ENCODE results near the gene UBE2K.
A peak's percentile ranks its signal among the peaks of the same experiment; 100 is the strongest.
"Not testable (repeated sequence)": the region's sequence is repeated elsewhere in the genome, so short reads cannot be mapped to it uniquely, and the experiment has no call there.

Gene UBE2K

DNA sequence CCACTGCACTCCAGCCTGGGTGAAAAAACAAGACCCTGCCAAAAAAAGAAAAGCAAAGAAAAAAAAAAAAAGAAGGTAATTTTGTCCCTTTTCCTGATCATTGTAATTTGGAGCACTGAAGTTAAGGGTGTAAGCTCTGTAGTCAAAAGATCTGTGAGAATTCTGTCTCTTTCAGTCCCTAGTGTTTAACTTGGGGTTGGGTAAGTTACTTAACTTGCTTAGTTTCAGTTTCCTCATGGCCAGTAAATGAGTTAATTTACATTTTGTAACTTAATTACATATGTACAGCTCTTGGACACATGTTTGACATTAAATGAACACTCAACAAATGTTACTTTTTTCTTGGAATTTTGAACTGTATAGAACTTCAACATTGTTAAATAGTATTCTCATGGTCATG is 10.9 kb upstream of the UBE2K start:
- no peak for DNase-seq

GRCh38 chr4:39689970-39690369 is 8.0 kb upstream of the UBE2K start:
- no peak for DNase-seq

GRCh38 chr4:39698424-39699009 is 581 bp downstream of the UBE2K start:
- DNase-seq, result peak in 46 of 56 donors; percentile 11 to 80 (median 62)

DNA sequence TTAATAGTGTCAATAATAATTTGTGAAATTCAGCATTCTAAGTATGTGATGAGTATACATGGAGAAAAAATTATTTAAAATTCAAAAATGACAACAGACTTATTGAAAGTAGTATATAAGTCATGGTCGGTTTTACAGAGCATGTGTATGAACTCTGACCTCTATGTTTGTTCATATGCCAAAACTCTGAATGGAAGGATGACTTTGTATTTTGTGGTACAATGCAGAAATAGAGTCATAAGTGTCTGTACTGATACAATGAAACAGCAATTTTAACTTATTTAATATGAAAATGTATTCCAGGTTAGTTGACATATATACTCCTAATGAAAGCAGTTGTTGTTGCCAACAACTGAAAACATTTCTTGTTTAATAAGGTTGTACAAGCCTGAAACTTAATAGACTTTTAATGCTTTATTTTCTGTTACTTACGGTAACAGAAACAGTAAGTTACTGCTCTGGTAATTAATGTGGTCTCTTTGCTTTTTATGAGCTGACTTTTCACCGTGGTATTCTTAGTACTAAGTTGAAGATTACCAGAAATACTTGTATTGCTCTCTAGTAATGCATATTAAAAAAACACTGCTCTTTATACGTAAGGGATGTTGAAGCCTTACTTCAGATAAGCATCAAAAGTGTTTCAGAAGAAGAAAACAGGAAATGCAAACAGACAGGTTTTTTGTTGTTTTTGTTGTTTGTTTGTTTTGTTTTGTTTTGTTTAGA is 1.9 kb downstream of the UBE2K start:
- no peak for DNase-seq

- no peak for DNase-seq
Observed at GRCh38 chr4:39700554-39700953, 2.6 kb downstream of the UBE2K start.

GRCh38 chr4:39702716-39703115 is 4.8 kb downstream of the UBE2K start:
- no peak for DNase-seq

DNA sequence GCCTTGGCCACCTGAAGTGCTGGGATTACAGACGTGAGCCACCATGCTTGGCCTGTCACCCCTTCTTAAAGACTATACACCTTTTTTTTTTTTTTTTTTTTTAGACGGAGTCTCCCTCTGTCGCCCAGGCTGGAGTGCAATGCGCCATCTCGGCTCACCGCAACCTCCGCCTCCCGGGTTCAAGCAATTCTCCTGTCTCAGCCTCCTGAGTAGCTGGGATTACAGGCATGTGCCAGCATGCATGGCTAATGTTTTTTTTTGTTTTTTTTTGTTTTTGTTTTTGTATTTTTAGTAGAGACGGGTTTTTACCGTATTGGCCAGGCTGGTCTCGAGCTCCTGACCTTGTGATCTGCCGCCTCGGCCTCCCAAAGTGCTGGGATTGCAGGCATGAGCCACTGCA is 6.9 kb downstream of the UBE2K start:
- not testable (repeated sequence) for DNase-seq

DNA sequence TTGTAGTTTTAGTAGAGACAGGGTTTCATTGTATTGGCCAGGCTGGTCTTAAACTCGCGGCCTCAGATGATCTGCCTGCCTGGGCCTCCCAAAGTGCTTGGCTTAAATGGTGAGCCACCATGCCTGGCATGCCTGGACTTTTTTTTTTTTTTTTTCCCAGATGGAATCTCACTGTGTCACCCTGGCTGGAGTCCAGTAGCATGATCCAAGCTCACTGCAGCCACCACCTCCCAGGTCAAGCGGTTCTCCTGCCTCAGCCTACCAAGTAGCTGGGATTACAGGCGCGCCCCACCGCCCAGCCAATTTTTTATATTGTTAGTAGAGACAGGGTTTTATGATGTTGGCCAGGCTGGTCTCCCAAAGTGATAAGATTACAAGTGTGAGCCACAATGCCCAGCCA is 8.4 kb downstream of the UBE2K start:
- peak in 1 of 56 donors; percentile 11 for DNase-seq

DNA sequence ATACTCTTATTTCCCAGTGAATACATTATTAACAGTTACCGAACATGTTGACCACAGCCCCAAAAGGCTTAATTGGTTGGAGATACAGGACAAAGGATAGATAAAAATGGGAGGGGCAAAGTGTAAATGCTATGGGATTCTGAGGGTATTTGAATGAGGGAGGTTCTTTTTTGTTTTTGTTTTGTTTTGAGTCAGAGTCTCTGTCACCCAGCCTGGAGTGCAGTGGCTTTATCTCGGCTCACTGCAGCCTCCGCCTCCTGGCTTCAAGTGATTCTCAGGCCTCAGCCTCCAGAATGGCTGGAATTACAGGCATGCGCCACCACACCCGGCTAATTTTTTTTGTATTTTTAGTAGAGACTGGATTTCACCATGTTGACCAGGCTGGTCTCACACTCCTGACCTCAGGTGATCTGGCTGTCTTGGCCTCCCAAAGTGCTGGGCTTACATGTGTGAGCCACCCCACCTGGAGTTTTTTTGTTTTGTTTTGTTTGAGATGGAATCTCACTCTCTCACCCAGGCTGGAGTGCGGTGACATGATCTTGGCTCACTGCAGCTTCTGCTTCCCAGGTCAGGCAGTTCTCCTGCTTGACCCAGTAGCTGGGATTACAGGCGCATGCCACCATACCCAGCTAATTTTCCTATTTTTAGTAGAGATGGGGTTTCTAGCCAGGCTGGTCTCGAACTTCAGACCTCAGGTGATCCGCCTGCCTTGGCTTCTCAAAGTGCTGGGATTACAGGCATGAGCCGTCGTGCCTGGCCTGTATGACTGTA is 9.0 kb downstream of the UBE2K start:
- DNase-seq, result no peak

DNA sequence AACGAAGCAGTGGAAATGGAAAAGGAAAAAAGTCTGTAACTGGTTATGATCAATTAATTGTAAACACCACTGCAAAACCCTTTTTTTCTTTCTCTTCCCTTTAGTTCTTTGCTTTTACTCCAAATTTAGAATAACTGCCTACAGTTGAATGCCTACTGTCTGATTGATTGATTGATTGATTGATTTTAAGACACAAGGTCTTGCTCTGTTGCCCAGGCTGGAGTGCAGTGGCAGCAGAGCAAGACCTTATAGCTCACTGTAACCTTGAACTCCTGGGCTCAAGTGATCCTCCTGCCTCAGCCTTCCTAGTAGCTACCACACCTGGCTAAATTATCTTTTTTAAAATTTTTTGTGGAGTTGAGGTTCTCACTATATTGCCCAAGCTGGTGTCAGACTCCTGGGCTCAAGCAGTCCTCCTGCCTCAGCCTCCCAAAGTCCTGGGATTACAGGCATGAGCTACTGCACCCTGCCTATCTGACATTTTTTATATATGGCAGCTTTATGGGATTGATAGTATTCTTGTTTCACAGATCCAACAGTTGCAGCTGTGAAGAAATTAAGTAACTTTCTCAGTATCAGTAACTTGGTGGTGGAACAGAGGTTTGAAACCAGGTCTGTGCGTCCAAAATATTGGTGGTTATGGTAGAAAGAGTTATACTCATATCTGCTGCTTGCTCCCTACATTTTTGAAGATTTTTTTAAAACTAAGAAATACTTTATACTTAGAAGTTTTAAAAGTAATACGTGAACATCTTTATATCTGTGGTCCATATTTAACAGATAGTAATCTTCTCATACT is 12.4 kb downstream of the UBE2K start:
- DNase-seq, result no peak

DNA sequence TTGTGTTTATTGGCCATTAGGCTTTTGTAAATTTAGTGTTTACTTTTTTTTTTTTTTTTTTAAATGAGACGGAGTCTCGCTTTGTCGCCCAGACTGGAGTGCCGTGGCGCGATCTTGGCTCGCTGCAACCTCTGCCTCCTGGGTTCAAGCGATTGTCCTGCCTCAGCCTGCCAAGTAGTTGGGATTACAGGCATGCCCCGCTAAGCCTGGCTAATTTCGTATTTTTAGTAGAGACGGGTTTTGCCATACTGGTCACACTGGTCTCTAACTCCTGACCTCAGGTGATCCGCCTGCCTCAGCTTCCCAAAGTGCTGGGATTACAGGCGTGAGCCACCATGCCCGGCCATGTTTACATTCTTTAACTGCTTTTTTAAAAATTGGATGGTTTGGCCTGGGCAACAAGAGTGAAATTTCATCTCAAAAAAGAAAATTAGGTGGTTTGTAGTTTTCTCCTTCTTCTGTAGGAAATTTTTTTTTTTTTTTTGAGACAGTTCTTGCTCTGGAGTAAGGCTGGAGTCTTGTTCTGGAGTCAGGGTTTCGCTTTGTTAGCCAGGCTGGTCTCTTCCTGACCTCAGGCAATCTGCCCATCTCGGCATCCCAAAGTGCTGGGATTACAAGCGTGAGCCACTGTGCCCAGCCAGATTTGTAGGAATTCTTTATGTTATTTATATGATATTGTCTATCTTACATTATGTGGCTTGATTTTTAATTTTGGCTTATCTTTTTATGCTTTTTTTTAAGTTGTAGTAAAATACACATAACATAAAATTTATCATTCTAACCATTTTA is 15.1 kb downstream of the UBE2K start:
- no peak for DNase-seq

- no peak for DNase-seq
Observed at GRCh38 chr4:39713691-39714090, 15.8 kb downstream of the UBE2K start.

GRCh38 chr4:39714166-39714565 is 16.2 kb downstream of the UBE2K start:
- DNase-seq, result no peak

DNA sequence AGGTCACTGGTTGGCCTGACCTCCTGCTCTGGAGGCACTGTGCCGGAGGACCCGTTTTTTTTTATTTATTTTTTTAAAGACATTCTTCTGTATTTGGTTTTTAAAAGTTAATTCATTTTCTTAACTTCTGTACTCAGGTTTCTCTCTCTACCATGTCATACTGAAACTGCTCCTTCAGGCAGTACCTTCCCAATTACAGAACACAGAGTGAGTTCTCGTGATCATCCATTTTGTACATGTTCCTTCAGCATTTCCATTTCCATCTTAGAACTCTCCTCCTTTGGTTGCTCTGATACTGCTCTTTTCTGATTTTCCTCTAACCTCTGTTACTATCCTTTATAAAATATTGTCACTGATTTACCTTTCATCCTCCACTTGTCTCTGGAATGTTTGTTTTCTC is 17.9 kb downstream of the UBE2K start:
- DNase-seq, result no peak

DNA sequence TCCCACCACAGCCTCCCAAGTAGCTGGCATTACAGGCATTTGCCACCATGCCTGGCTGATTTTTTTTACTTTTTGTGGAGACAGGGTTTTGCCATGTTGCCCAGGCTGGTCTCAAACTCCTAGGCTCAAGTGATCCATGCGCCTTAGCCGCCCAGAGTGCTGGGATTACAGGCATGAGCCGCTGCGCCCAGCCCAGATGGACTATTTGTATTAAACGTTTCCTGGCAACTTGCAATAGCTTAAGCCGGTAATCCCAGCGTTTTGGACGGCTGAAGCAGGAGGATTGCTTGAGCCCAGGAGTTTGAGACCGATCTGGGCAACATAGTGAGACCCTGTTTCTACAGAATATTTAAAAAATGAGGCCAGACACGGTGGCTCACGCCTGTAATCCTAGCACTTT is 18.4 kb downstream of the UBE2K start:
- DNase-seq, result no peak

GRCh38 chr4:39717743-39718142 is 19.8 kb downstream of the UBE2K start:
- DNase-seq, result not testable (repeated sequence)

DNA sequence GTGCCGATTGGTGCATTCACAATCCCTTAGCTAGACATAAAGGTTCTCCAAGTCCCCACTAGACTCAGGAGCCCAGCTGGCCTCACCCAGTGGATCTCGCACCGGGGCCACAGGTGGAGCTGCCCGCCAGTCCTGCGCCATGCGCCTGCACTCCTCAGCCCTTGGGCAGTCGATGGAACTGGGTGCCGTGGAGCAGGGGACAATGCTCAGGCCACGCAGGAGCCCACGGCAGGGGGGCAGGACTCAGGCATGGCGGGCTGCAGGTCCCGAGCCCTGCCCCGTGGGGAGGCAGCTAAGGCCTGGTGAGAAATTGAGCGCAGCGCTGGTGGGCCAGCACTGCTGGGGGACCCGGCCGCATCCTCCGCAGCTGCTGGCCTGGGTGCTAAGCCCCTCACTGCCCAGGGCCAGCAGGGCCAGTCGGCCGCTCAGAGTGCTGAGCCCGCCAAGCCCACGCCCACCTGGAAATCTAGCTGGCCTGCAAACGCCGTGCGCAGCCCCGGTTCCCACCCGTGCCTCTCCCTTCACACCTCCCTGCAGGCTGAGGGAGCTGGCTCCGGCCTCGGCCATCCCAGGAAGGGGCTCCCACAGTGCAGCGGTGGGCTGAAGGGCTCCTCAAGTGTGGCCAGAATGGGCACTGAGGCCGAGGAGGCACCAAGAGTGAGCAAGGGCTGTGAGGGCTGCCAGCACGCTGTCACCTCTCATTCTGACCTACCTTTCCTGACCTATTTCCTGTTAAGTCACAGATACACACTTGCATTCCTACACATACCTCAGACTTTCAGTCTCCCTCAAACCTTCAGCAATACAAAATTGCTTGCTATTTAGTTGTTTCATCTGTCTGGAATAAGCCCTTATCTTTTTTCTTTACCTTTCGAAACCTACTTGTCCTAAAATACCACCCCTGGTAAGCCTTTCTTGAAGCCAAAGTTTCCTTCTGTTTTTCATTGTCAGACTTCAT is 20.7 kb downstream of the UBE2K start:
- DNase-seq, result no peak

DNA sequence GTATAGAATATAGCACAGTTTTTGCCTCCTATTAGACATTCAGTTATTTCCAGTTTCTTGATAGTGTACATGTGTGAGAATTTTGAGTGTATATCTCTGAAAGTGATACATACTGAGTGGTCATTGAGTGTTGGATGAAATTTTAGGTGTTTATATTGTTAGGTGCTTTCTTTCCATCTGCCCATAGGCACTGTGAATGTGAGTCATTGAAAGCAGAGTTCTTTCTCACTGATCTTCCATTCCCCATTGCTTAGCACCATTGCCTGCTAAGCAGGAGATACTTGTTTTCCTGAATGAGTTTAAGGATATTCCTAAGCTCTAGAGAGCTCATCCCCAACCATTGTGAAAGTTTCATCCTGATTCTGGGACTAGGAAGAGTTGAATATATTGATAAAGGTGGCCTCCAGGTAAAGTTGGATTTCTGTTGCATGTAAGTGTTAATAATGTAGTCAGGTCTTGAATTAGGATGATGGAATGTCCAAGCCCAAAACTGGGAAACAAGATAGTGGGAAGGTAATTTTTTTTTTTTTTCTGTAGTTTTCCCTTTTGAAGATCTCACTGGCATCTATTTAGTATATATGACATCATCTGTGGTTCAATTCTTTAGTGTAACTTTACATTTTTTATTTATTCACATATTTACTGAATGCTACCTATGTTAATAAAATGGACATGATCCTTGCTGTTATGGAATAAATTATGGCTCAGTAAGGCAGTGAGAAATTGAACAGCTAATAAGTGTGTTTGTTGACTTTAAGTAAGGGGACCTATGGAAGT is 22.1 kb downstream of the UBE2K start:
- no peak for DNase-seq

DNA sequence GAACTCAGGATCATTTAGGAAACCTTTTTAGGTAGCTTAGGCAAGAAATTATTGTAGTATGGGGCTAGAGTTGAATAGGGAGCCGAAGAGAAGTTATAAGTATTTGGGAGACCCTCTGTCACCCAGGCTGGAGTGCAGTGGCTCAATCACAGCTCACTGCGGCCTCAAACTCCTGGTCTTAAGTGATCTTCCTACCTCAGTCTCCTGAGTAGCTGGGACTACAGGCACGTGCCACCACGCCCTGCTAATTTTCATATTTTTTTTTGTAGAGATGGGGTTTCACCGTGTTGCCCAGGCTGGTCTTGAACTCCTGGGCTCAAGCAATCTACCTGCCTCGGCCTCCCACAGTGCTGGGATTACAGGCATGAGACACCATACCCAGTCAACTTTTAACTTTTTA is 23.3 kb downstream of the UBE2K start:
- DNase-seq, result not testable (repeated sequence)
